NCI-H146 (cell line): ENCODE results near the gene INPP1.
A peak's percentile ranks its signal among the peaks of the same experiment; 100 is the strongest.

Experiments
- DNase-seq: peaks from one replicate; lab custom pipeline; 2025; lab: John Stamatoyannopoulos, UW

INPP1 gene

GRCh38 chr2:190362894-190363293 is 19.5 kb downstream of the INPP1 start:
- no peak for DNase-seq

GRCh38 chr2:190365499-190366204 is 22.3 kb downstream of the INPP1 start:
- peak; percentile 7 for DNase-seq

GRCh38 chr2:190366248-190366753 is 22.9 kb downstream of the INPP1 start:
- no peak for DNase-seq

DNA sequence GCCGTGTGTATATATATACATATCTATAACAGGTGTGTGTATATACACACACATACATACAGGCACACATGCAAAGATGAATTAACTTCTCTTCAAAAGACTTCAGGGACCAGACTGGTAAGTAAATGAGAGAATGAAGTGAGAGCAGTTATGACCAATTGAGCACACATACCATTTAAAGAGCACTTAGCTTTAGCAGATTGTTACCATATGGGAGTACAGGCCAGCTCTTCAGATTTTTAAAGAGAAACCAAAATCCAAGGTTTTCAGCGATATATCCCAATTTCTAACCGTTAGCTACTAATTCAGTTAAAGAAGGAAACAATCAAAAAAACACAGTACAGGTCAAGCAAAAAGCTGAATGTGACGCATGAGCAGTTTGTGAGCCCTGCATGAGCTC is 23.7 kb downstream of the INPP1 start:
- DNase-seq, result no peak

GRCh38 chr2:190369635-190370034 is 26.2 kb downstream of the INPP1 start:
- DNase-seq, result no peak

DNA sequence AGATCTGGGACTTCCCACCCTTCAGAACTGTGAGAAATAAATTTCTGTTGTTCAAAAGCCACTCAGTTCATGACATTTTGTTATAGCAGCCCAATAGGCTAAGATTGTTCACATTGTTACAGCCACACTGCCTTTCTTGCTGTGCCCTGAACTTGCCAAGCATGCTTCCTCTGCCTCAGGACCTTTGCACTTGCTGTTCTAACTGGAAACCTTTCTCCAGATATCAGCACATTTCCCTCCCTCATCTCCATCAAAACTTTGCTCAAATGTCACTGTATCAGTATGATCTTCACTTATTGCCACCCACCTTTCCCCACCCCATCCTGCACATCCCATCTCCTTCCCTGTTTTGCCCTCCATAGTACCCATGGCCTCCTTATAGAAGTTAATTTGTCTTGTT is 32.7 kb downstream of the INPP1 start:
- no peak for DNase-seq

- DNase-seq, result peak; percentile 68
These were observed 33.3 kb downstream of the INPP1 start for GRCh38 chr2:190376591-190377245.

GRCh38 chr2:190378880-190379237 is 35.5 kb downstream of the INPP1 start:
- no peak for DNase-seq

DNA sequence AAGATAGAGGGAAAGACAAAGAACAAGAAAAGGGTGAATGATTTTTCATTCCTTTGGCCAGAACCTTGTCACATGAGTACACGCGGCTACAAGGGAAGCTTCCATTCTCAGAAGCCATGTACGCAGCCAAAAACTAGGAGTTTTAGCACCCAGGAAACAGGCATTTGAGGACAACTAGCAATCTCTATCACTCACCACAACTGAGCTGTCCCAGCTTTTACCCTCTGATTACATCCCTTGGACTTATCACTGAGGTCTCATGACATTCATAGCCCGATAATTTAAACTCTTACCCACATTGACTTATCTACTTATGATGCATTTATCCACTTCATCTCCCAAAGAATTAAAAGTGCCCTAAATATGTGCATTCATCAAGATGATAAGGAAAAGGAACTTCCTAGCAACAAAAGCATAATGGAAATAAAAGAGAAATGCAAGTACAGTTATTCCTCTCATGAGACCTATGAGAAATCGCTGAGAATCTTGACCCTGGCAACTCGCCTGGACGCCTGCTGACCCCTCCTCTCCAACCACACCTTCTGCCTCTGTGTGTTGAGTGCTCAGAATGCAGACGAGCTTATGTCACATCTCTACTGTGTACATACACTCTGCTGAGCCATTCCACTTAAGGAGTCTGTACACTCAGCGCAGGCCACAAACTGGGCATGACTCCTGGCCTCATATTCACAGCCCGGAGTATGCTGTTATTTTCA is 36.0 kb downstream of the INPP1 start:
- DNase-seq, result peak; percentile 52

DNA sequence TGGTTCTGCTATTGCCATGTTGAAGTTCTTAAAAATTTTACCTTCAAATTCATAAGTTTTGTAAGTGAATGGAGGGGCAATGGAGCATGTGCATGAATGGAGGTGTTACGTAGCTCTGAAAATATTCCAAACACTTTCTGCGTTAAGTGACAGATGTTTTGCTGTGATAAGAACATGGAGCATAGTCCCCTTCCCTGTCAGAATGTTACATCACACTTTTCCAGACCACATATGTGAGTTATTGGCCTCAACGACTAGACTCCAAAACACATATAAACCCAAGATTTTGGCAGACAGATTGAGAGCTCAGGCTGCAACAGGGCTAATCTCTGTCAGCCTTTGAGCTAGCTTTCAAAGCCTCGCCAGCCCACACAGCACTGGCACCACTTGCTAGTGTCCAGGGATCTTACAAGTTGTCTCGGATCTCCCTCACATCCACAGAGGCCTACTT is 37.6 kb downstream of the INPP1 start:
- DNase-seq, result no peak

DNA sequence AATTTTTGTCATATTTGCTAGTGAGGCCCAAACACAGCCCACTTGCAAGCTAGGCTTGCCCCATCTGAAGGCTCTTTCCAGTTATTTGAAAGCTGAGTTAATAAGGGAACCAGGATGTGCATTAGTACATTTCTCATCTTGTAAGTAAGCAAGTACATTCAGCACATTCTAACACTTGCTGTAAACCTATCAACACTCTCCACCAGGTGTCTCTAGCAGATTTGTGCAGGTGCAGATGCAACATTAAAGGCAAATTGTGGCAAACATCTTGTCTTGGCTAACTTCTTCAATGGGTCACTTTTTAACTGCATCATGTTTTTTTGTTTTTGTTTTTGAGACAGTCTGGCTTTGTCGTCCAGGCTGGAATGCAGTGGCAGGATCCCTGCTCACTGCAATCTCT is 39.5 kb downstream of the INPP1 start:
- DNase-seq, result peak; percentile 52

DNA sequence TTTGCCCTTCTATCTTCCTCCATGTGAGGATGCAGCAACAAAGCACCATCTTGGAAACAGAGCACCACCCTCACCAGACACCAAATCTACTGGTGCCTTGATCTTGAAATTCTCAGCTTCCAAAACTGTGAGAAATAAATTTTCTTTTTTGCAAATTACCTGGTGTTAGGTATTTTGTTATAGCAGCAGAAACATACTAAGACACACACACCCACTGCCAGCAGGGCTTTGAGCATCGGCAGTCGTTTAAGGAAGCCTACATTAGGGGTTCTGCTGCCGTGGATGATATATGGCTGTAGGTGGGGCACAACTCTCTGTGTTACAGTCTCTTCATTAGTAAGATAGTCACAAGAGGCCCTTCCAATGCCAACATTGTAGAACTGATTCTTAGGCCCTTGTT is 44.0 kb downstream of the INPP1 start:
- no peak for DNase-seq

- no peak for DNase-seq
These were observed 52.9 kb downstream of the INPP1 start for GRCh38 chr2:190396271-190396670.

GRCh38 chr2:190402986-190403603 is 59.7 kb downstream of the INPP1 start:
- DNase-seq, result no peak

DNA sequence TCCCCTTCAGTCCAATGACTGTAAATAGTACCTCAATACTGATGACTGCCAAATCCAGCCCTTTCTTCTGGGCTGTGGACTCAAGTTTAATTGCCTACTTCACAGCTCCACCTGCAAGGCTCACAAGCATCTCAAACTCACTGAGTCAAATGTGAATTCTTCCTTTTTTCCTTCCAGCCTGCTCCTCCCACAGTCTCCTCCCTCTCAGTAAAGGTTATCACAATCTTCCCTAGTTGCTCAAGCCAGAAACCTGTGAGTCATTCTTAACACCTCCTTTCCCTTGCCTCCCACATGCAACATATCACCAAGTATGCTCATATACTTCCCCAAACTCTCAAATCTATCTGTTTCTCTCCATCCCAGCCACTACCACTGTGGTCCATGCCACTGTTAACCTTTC is 61.1 kb downstream of the INPP1 start:
- no peak for DNase-seq

GRCh38 chr2:190405070-190405469 is 61.7 kb downstream of the INPP1 start:
- no peak for DNase-seq

DNA sequence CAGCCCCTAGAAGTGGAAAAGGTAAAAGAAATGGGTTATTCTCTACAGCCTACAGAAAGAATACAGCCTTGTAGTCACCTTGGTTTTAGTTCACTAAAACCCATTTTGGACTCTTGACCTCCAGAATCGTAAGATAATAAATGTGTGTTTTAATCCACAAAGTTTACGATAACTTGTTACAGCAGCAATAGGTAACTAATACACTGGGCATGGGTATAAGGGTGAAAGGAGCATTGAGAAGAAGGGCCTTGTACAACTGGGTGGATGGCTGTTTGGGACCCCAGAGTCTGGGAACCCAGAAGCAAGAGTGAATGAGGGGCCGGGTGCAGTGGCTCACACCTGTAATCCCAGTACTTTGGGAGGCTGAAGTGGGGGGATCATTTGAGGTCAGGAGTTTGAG is 62.6 kb downstream of the INPP1 start:
- DNase-seq, result no peak

GRCh38 chr2:190406805-190407204 is 63.4 kb downstream of the INPP1 start:
- no peak for DNase-seq

DNA sequence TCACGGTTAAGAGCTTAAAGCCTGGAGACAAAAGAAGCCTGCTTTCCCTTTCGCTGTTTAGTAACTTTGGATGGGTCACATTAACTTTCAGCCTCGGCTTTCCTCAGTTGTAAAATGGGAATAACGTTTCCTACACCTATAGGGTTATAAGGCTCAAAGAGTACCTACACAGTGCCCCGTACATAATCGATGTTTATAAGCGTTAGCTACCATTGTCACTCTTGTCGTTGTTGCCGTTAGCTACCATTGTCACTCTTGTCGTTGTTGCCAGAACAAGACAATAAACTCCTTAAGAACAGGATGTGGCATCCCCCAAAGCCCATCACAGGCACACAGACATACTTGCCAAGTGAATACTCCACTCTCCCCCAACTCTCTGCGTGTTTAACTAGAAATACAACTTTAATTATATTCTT is 63.9 kb downstream of the INPP1 start:
- peak; percentile 54 for DNase-seq

DNA sequence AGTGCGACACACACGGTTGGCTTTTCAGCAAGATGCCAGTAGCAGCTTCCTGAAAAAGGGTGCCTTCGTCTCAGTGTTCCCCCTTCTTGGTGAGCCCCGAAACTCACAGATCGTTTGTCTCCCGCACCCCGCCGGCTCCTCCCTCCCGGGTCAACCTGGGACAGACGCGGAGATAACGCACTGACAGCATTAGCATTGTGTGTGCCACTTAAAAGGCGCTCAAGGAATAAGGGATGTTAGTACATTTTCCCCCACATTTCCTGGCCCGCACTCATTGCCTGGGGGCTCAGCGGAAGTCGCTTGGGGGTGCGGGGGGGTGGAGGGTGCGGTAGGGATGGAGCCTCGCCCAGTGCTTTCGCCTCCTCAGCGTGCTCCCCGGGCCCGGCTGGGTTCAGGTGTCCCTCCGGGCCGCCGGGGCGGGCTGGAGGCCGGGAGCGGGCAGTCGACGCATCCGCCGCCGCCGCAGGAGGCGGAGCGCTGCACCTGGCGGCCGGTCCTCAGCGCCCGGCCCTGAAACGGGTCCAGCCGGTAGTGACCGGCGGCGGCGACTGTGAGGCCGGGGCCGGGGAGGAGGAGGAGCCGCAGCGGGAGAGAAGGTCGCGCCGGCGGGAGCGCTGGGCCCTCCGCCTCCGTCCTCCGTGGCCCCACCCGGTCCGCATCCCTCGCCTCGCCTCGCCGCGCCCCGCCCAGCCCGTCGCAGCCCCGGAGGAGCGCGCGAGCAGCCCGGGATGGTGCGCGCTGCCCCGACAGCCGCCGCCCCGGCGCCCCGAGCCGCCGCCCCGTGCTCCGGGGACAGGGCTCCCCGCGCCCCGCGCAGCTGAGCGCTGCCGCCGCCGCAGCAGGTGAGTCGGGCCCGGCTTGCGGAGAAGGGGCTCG is 64.5 kb downstream of the INPP1 start, which contains the start of gene MFSD6:
Gene MFSD6, plus strand, starts transcription at position 694 of the 876 bp plus-strand sequence. CDS start 27,675 bp downstream, outside the sequence.
- peak; percentile 69 for DNase-seq

- DNase-seq, result peak; percentile 80
These were observed 65.3 kb downstream of the INPP1 start for GRCh38 chr2:190408538-190409271.
